Hematopoietic multipotent progenitor cell treated with erythropoietin and hydrocortisone succinate and interleukin-3 and kit ligand, for 15 days (in vitro differentiated cells): ENCODE results near the gene FRMD5.

Source experiments
- DNase-seq: peaks from one replicate; pipeline ENCODE4 v3.0.0-alpha.2; 2015; ENCODE audit warnings: low spot score

The FRMD5 gene

GRCh38 chr15:43923553-43923952 is 271.5 kb downstream of the FRMD5 start:
- no peak for DNase-seq

DNA sequence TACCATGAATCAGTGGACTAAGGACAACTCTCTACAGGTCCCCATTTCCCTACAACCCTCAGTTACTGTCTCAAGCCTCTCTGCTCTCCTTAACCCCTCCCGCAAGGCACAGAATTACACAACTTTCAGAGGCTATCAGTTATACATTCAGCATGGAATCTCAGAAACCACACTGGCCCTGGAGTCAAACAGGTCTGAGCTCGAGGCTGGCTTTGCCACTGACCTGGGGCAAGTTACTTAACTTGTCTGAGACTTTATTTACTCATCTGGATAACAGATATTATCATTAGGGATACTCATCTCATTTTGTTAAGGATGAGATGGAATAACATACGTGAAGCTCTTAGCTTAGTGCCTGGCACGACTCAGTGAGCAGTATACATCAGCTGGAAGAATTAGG is 273.1 kb downstream of the FRMD5 start:
- DNase-seq, result no peak

DNA sequence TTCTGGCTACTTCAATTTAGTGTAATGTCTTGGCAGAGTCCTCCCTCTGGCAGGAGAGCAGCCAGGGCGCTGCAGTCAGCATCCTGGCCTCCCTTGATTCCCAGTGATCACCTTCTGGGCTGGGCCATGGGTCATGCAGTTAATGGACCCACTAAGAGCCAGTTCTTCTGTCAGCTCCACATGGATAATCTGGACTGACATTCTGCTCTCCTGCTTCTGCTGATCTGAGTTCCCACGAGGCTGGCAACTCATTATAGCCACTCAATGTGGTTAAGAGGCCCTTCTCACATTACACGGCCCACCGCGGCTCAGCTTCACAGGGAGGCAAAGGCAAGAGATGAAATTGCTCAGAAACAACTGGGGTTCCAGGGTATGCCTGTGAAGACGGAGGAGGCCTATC is 274.3 kb downstream of the FRMD5 start:
- DNase-seq, result no peak

- no peak for DNase-seq
Measured at GRCh38 chr15:43920254-43920600, 274.8 kb downstream of the FRMD5 start.

DNA sequence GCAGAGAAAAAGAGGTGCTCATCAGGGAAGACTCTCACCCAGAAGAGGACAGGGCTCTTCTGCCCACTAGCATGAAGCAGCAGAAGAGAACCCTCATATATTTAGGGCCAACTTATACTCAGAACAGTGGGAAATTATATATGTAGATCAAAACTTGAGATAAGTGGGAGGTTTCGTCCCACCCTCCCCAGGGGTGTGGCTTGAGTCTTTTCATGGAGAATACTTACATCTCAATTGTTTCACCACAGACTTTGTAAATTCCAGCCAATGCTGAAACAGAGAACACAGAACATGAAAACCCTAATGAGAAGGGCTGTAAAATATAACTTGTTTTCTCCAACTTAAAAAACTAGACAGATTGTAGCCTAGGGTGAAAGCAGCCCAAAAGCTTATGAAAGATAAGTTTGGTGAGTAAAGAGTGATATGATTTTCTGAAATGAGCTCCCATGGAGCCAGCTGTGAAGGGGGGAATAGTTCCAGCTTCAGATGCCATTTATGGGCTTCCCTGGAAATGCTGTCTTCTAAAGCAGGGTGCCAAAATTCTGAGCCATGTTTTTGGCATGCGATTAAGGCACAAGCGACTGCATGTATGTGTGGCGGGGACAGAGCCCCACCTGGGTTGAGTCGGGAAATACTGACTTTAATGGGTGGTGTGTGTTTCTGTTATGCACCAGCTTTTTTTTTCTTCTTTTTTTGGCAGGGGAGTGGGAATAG is 275.4 kb downstream of the FRMD5 start:
- DNase-seq, result no peak

GRCh38 chr15:43918717-43919116 is 276.4 kb downstream of the FRMD5 start:
- no peak for DNase-seq

GRCh38 chr15:43916326-43916660 is 278.8 kb downstream of the FRMD5 start:
- no peak for DNase-seq

DNA sequence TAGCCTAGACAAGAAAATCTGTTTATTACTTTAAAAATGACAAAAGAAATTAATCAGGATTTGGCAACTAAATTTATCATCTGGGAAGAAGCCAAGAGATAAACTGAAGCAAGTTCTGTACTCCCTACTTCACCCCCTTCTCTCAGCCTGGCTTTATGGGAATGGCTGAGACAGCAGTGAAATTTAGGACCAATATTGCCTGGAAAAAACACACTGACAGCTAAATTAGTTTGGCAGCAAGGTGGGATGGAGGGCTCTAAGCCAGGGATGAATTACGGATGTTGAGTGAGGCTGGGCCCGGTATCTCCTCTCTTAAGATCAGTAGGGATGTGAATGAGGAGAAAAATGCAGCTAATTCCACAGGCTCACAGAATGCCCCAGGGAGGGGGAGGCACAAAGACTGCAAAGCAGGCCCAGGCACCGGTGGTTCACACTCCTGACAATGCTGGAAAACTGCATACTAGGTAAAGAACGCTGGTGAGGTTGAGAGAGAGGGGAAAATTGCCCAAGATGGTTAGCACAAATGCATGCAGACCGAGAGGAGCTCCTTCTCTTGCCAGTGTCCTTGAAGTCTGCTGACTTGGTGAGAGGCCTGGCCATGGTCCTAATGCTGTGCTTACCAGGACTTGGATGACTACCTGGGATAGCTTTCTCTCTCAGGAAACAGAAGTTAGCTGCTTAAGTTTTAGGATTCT is 279.3 kb downstream of the FRMD5 start:
- no peak for DNase-seq

- no peak for DNase-seq
Measured at GRCh38 chr15:43913941-43914340, 281.1 kb downstream of the FRMD5 start.

DNA sequence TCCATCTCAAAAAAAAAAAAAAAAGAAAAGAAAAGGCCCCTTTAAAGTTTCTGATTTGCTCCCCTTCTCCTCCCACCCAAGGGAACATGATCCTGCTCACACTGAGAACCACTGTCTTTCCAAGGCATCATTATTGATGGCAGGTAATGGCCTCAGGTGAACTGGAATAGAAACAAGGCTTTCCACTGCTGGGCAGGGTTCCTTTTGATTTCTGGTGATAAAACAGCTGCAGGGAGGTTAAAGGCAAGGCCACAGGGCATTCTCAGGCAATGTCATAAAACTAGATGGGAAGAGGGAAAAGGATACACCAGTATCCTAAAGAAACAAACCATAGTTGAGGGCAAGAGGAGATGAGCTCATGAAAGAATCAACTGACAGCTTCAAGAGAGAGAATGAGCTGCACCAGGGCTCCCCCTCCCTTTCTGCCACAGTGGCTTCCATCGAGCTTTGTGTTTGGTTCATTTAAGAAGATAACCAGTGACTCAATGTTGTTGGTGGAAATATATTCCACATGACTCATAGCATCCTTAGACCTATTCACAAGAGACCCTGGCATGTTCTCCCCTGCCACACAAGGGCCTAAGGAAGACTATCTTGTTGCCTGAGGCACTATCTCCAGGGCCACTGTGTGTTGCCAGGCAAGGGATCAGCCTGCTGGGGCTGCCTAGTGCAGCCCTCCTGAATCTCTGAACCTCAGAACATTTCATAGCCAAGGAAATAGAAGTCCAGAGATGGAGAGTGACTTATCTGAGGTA is 281.9 kb downstream of the FRMD5 start:
- DNase-seq, result no peak

DNA sequence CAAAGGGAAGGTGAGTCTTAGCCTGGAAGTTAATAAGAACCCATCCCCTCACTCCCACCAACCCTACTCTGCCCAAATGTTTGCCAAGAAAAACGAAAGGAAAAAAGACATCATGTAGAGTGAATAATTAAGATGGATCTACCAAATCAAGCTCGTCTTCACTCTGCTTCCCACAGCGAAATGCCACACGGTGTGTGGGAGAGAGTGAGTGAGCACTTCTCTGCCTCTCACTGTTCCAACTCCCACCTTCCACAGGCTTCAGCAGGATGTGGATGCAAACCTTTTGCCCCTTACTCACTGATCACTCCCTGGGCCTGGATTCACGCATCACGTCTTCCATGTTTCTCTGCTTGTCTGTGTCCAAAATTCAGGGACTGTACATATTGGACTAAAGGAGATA is 282.9 kb downstream of the FRMD5 start:
- no peak for DNase-seq

- DNase-seq, result no peak
Measured at GRCh38 chr15:43911235-43911781, 283.8 kb downstream of the FRMD5 start.

GRCh38 chr15:43908516-43909050 is 286.5 kb downstream of the FRMD5 start:
- no peak for DNase-seq

DNA sequence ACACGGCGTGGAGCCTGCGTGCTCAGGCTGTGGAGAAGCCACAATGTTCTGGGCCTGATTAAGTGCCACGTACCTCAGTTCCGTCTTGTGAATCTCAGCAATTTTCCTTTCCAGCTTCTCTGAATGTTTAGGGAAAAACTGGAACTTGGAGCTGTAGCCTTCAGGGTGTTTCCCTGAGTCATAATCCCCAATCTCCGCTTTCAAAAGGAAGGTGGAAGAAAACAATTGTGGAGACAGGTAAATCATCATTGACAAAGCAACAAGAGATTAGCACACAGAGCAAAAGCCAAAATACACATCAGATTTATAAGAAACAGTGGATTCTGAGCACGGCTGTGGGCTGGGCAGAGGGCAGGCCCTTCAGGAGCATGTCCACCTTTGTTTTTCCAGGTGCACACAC is 289.3 kb downstream of the FRMD5 start:
- DNase-seq, result no peak

- DNase-seq, result peak; percentile 67
Measured at GRCh38 chr15:43903864-43904290, 291.2 kb downstream of the FRMD5 start.

DNA sequence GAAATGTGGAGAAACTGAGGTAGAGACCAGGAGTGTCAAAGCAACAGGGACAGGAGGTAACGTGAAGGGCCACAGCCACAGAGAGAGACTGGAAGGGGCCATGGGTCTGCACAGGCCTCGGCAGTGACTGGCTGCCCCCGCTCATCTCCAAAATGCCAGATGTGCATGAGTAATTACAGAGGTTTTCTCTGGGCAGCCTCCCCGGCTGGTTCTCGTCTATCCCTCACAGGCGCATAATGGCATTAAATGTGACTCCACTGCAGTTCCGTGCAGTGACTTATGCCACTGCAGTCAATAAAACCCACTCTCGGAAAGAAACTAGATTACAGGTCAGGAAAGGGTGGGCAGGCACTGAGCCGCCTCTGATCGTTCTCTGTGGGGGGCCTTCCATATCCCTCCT is 293.6 kb downstream of the FRMD5 start:
- no peak for DNase-seq

GRCh38 chr15:43900996-43901395 is 294.1 kb downstream of the FRMD5 start:
- no peak for DNase-seq

- DNase-seq, result peak; percentile 43
Measured at GRCh38 chr15:43899928-43900327, 295.1 kb downstream of the FRMD5 start.

GRCh38 chr15:43898891-43899290 is 296.2 kb downstream of the FRMD5 start:
- DNase-seq, result no peak

GRCh38 chr15:43896543-43896942 is 298.5 kb downstream of the FRMD5 start:
- no peak for DNase-seq

DNA sequence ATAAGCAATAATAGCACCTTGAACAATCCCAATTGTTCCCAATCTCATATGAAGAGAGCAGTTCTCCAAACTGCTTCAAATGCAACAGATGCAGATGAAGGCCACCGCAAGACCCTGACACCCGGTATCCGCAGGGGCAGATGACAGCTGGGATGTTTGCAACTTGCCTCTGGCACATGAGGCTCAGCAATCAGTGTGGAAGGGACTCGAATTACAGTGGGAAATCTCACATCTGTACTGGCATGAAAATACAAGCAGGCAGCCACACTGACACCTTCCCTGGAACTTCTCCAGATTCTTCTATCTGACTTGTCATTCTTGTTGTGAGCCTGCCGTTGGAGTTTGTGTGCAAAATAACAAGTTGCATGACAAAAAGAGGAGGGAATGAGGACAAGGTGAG is 299.5 kb downstream of the FRMD5 start:
- DNase-seq, result no peak

- DNase-seq, result no peak
Measured at GRCh38 chr15:43893956-43894355, 301.1 kb downstream of the FRMD5 start.

DNA sequence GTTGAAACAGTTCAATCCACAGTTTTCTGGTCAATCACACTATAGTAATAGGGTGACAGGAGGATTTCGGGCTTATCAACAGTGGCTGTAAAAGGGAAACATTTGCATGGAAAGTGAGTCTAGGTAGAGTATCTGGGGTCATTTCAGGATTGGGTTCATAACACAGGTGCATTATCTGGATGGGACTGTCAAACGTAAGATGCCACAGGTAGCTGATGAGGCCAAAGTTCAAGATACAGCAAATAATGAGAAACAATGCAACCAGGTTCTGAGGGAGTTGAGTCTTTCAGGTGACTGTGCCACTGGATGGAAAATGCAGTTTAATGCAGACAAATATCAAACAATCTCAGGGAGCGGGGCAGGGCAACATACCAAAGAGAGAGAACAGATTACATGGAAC is 306.0 kb downstream of the FRMD5 start:
- DNase-seq, result no peak
